Measurements from ENCODE around the gene CROCC.
"Not testable (repeated sequence)": the region's sequence is repeated elsewhere in the genome, so short reads cannot be mapped to it uniquely, and the experiment has no call there.

Gene CROCC

DNA sequence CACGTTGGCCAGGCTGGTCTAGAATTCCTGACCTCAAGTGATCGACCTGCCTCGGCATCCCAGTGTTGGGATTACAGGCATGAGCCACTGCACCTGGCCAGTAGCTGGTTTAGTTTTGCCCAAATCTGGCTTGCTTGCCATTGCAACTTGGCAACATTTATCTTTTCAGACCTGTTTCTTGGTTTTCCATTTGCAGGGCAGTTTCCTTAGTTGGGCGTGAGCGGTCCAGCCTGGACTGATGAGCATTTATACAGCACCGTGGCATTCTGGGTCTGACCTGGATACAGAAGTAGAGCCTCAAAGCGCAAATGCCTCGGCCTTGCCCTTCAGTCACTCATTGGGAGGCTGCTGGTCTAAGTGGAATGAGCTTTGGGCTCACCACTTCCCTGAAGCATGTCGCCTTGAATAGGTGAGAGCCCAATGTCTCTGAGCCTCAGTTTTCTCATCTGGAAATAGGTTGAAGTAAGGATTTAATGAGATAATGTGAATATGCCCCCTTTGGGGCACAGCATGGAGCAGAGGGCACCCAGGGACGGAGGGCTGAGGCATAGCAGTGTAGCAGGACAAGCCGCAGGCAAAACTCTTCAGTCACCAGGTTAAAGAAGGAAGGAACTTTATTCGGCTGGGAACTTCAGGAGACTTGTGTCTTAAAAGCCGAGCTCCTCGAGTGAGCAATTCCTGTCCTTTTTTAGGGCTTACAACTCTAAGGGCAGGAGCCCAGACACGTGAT is 2.6 kb upstream of the CROCC start:
- DNase-seq: not testable (repeated sequence)

DNA sequence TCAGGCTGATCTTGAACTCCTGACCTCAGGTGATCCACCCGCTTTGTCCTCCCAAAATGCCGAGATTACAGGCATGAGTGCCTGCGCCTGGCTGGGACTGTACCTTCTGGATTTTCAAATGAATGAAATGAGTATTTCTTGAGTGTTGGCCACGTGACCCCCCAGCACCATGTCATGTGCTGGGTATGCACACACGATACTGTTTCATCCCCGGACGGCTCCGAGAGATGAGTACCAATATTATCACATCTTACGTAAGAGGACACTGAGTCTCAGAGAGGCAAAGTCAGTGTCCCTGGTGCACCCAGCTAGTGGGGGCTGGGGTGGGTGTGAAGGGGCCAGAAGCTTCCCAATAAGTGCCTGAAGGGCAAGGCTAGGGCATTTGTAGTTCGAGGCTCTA is 780 bp upstream of the CROCC start:
- DNase-seq: no peak

DNA sequence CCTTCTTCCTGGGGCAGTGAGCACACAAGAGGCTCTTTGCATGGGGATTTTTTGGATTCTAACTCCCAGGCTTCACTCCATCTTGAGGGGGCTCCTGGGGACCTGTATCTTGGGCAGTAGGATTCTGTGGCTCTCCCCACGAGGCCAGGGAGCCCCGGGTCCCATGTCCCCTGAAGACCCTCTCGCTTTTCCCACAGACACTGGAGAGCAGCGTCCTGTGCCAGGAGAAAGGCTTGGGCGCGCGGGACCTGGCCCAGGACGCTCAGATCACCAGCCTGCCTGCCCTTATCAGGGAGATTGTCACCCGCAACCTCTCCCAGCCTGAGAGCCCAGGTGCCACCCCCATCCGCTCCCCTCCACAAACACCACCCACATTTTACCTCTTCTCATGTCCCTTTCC is 735 bp downstream of the CROCC start:
- DNase-seq: no peak

DNA sequence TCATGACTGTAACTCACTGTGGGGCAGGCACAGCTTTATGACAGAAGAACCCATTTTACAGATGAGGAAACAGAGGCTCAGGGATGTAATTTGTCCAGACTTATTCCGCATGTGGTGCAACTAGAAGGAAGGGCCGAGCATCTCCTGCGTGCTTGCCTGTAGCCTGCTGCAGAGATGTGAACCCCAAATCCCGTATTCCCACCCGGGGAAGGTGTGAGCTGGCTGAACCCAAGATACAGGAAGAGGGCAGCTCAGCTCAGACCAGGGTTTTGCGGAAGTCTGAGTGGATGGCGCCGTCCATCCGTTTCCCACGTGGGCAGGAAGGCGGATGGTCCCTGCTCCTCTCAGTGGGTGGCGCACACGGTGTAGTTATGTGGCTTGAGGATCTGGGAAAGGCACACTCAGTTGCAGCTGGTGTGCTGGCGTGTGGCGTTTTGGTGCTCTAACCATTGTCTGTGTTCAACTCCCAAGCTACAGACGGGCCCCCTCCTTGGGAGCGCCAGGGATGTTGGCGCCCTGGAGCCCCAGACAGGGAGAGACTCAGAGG is 1.2 kb downstream of the CROCC start:
- DNase-seq: no peak

DNA sequence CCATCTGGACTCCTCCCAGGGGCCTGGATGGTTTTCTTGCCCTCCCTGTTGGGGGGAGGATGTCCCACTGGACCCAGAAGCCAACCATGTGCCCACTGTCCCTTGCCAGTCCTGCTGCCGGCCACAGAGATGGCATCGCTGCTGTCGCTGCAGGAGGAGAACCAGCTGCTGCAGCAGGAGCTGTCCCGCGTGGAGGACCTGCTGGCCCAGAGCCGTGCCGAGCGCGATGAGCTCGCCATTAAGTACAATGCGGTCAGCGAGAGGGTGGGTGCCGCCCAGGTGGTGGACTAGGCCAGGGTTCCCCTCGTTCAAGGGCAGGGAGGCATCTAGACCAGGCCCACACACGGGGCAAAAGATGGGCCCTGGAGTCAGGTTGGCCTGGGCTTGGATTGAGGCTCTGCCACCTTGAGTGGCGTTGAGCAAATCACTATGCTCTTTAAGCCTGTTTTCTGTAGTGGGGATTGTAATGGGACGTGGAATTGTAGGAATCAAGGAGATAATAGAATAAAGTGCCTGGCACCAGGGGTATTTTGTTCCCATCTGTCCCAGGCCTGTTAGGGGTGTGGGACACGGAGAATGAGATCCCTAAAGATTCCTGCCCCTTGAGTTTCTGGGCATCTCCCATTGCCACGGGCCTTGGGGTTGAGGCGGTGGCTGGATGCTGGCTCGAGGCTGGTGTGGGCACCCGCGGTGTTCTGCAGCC is 2.6 kb downstream of the CROCC start:
- no peak for DNase-seq

DNA sequence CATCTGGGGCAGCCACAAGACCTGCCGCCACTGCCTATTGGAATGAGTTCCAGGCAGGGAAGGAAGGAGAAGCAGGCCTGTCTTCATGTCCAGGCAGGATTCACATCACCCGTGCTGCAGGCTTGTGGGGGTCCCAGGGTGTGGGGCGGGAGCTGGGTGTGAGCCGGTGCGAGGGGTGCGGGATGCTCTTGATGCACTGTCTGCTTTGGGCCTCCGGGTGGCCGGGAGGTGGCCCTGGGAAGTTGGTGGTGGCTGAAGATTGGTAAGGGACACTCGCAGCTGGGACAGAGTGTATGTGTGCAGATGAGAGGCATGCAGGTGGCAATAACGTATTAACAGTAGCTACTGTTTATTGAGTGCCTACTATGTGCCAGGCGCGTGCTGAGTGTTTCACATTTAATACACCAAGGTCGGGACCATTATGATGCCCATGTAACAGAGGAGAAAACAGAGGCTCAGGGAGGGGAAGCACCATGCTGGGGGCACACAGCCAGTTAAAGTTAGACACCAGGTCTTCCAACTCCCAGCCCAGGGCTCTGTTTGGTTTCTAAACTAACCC is 3.3 kb downstream of the CROCC start:
- no peak for DNase-seq

DNA sequence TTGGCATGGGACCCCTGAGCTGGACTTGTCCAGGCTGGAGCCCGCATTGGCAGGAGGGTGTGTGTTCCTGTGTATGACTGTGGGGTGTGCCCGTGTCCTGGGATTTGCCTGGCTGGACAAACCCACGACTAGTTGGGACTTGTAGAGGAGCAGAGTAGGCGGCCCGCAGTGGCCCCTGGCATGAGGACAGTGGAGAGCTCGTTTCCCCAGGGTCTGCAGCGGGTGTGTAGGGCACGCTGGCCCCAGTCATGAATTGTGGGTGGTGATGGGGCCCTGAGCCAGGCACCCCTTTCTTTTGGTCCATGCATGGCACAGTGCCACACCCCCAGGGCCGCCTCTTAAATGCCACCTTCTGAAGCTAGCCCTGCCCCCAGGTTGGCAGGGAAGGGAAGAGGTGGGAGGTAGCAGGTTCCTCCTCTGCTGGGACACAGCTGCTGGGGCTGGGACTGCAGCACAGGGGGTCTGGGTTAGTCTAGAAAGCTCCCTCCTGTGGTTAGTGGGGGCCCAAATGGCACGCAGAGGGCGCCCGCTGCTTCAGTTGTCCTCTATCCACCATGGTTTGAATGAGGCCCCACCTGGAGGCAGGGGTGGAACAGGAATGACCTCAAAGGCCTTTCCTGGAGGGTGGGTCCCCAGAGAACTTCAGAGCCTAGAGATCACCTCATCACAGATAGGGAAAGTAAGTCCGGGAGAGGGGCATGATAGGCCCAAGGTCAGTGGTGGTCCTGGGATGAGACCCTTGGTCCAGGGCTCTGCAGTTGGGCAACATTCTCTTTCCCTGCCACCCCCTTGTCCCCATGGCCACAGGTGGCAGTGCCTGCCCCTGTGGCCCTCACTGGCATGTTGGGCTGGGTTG is 4.1 kb downstream of the CROCC start:
- DNase-seq: no peak

DNA sequence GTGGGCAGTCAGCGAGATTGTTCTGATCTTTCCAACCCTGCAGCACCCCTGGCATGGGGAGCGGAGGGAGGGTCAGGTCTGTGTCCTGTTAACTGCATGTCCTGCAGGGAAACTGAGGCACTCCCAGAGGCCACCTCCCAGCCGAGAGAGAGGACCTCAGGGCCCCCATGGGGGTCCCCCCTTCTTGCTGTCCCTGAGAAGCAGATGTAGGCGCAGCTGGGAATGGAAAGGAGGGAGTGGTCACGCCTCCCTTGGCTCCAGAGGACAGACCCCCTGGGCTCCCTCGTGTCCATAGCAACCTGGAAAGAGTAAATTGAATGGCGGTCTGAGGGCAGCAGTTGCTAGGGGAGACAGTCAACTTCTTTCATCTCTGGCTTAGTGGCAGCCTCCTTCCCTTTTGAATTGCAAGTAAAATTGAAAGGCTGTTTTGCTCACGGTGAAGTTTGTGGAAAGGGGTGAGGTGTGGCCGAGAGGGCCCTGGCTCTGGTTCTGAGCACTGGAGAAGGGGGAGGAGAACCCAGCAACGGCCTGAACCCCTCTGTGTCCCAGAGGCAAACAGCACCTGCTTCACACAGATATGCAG is 4.9 kb downstream of the CROCC start:
- DNase-seq: no peak

DNA sequence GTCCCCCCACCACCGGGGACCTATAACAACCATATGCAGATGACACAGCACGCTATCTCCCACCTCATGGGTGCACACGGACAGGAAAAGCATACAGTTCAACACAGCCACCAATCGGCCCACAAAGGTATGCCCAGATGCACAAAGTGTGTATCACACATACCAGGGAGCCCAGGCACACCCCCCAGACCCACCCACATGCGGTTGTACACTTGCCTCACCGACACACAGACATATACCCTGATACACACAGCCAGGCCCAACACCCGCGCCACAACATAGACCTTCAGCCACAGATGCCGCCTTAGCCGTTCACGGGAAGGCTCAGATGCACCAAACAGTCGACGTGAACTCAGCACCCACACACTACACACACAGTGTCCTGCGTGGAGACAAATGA is 5.5 kb downstream of the CROCC start:
- DNase-seq: no peak

DNA sequence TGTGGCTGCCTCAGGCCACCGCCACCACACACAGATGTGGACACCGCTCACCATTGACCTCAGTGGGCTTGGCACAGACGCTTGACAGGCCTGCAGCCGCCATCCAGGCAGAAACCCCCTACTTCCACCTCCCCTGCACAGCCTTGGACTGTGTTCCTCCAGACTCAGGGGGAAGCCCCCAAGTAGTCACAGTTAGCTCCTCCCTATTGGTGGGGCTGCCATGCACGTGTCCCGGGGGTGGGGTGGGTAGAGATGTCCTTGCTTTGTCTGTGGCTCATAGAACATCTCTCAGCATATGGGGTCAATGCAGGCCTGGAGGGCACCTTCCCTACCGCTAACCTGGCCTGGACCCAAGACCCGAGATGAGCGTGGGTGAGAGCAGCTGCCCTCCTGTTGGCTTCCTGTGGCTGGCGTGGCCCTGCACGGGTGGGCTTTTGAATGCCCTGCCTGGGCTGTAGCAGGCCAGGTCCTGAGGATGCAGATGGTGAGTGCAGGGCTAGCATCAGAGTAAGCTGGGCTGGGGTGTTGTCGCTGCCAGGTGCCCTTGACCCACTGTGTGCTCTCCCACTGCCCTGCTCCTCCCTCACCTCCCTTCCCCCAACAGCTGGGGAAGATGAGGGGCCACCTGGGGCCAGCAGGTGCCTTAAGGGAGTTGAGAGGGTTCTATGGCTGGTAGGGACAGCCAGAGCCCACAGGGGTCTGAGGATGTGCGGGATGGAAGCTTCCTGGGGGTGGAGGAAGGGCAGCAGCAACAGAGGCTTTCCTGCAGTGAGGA is 6.2 kb downstream of the CROCC start:
- DNase-seq: no peak

DNA sequence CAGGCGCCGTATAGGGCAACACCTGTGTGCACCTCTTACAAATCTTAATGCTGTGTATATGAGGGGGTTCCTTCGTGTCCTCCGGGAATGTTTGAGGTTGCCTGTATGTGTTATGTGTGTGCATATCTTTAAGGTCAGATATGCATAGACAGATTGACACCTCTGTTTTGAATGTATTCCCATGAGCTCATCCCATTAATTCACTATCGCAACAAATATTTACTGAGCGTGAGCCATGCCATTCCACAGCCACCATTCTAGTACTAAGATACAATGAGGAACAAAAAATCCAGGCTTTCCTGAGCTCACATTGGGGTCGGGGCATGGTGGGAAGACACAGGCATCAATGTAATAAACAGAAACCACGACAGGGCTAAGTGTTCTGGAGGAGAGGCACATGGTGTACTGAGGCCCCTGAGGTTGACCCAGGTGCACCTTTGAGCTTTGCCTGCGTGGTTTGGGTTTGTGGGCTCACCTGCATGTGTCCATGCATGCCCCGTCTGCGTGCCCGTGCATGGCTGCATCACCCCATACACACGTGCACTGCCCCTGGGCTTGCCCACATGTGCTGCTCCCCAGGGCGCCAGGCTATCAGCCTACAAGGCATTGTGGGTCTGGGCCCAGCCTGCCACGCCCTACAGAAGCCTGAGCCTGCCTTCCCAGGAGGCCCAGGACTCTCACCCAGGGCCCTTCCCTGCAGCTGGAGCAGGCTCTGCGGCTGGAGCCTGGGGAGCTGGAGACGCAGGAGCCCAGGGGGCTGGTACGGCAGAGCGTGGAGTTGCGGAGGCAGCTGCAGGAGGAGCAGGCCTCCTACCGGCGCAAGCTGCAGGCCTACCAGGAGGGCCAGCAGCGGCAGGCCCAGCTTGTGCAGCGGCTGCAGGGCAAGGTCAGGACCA is 7.7 kb downstream of the CROCC start:
- not testable (repeated sequence) for DNase-seq

DNA sequence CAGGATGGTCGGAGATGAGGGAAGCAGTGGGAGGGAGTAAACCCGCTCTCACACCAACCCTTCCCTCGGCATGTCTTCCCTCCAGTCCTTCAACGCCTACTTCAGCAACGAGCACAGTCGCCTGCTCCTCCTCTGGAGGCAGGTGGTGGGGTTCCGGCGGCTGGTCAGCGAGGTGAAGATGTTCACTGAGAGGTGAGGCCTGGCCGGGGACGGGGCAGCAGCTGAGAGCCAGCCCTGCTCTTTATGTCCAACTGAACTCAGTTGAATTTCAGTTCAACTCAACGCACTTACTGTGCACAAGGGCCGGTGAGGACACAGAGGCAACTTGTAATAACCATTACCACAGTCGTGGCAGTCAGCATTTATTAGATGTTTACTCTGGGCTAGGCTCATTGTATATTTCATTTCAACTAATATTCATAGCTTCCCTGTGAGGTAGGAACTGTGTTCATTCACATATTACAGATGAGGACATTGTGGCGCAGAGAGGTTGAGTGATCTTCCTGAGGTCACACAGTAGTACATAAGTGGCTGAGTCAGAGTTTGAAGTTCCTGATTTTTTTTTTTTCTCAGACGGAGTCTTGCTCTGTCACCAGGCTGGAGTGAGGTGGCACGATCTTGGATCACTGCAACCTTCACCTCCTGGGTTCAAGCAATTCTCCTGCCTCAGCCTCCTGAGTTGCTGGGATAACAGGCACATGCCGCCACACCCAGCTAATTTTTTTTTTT is 9.6 kb downstream of the CROCC start:
- not testable (repeated sequence) for DNase-seq

DNA sequence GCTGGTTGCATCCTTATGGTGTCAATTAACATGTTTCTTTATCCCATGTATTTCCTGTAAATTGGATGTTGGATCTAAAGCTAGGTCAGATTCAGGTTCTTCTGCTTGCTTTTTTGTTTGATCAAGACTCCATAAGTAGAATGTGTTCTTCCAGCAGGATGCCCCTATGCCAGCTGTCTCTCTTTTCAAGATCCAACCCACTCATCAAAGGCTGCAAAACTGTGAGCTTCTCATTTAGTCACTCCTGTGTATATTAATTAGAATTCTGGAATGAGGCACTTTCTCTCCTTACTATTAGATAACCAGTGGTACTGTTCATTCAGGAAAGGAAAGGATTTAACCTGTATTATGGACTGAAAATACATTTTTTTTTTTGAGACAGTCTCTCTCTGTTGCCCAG is 12.2 kb downstream of the CROCC start:
- DNase-seq: not testable (repeated sequence)

DNA sequence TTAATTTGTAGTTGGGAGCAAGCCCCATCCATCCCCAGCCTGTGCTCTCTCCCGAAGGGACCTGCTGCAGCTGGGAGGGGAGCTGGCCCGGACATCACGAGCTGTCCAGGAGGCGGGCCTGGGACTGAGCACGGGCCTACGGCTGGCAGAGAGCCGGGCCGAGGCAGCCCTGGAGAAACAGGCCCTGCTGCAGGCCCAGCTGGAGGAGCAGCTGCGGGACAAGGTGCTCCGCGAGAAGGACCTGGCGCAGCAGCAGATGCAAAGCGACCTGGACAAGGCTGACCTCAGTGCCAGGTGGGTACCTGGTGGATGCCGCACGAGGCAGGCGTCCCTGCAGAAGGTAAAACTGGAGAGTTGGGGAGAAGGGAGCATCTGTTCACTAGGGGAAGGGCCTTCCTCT is 14.8 kb downstream of the CROCC start:
- DNase-seq: not testable (repeated sequence)

DNA sequence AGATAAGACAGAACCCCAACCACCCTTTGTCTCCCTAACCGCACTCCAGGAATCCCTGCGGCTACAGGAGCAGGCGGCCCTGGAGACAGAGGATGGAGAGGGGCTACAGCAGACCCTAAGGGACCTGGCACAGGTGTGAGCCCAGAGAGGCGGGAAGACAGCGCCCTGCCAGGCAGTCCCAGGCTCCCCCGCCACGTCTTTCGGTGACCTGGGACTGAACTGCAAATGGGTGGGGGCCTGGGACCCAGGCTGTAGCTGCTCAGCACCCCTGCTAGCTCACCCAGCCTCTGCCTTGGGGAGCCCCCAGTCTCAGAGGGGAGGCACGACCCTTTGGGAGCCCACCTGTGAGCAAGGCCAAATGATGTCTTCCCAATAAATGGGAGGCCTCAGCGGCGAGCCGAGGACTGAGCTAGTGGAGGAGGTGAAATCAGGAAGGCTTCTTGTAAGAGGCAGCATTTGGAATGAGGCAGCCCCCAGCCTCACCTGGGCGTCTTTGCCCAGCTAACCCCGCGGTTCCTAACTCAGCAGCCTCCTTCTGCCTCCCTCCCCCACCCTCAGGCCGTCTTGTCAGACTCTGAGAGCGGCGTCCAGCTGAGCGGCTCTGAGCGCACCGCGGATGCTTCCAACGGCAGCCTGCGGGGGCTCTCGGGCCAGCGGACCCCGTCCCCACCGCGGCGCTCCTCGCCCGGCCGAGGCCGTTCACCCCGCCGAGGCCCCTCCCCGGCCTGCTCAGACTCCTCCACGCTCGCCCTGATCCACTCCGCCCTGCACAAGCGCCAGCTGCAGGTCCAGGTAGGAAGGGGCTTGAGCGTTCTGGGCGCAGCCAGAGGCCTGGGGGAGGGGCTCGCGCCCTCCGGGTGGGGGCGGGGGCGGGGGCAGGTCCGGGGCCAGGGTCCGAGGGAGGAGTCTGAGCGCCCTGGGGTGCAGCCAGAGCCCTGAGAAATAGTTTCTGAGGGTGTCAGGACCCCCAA is 16.9 kb downstream of the CROCC start:
- DNase-seq: no peak

DNA sequence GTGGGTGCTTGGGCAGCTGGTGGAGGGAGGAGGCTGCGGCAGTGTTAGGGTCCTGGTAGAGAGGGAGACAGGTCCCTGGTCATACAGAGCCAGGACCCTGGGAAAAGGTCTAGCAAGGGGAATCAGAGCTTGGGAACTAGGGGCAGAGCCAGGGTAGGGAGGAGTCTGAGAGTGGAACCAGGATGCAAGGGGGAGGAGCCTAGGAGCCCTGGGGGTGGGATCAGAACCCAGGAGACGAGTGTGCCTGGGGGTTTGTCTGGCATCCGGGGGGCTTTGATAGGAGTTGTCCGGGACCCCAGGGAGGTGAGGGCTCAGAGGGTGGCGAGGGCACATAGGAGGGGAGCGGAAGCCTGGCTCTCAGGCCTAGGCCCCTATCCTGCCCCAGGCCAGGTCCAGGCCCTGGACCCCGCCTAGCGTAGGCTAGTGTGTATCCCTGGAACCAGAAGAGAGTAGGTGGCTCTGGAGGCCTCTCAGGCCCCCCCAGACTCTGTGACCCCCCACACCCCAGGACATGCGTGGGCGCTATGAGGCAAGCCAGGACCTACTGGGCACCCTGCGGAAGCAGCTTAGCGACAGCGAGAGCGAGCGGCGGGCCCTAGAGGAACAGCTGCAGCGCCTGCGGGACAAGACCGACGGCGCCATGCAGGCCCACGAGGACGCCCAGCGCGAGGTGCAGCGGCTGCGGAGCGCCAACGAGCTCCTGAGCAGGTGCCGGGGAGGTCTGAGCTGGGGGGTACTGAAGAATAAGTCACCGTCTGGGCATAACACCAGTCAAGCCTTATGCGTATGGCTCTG is 17.9 kb downstream of the CROCC start:
- not testable (repeated sequence) for DNase-seq

DNA sequence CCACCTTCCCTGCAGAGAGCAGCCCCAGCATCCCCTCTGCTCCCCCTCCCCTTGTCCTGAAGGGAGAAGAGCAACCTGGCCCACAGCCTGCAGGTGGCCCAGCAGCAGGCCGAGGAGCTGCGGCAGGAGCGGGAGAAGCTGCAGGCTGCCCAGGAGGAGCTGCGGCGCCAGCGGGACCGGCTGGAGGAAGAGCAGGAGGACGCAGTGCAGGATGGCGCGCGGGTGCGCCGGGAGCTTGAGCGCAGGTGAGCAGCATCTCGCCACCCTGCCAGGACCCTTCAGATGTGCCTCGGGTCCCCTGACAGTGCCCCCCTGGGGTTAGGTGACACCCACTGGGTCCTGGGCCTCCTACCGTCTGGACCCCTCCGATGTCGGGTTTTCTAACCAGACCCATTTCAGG is 22.3 kb downstream of the CROCC start:
- no peak for DNase-seq

DNA sequence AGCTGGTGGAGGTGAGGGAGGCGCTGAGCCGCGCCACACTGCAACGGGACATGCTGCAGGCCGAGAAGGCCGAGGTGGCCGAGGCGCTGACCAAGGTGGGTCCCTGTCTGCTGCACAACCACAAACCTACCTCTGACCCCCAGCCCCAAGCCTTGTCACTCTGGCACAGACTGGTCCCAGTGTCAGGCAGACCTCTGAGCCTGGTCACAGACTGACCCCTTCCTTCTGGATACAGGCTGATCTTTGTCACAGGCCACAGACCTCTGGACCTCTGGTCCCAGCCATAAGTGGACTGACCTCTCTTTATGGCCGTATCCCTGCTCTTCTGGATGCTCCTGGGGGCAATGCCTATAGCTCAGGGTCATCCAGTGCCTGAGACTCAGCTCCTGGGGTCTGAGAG is 23.8 kb downstream of the CROCC start:
- not testable (repeated sequence) for DNase-seq
